GM21447 (cell line): Measurements from ENCODE around the gene ALPK3.

ENCODE experiments used
- ATAC-seq: cut with Tn5 transposase; IDR thresholded peaks from one replicate; pipeline ENCODE4 v1.9.1; 2021; ENCODE audit not compliant: unreplicated experiment

The ALPK3 gene

GRCh38 chr15:84889991-84890669, 73.0 kb downstream of the ALPK3 start:
- ATAC-seq = no peak

GRCh38 chr15:84890670-84891162, 73.6 kb downstream of the ALPK3 start:
- no peak for ATAC-seq

GRCh38 chr15:84891339-84891738, 74.2 kb downstream of the ALPK3 start:
- ATAC-seq = no peak

- no peak for ATAC-seq
These were observed 75.7 kb downstream of the ALPK3 start for GRCh38 chr15:84892786-84893307.

- no peak for ATAC-seq
These were observed 76.5 kb downstream of the ALPK3 start for GRCh38 chr15:84893607-84894006.

- ATAC-seq = no peak
These were observed 77.7 kb downstream of the ALPK3 start for GRCh38 chr15:84894736-84895425.

GRCh38 chr15:84898761-84899160, 81.6 kb downstream of the ALPK3 start:
- ATAC-seq = no peak

GRCh38 chr15:84899750-84900149, 82.6 kb downstream of the ALPK3 start:
- no peak for ATAC-seq

GRCh38 chr15:84901540-84901939, 84.4 kb downstream of the ALPK3 start:
- no peak for ATAC-seq

GRCh38 chr15:84903751-84904150, 86.6 kb downstream of the ALPK3 start:
- no peak for ATAC-seq

GRCh38 chr15:84904419-84904818, 87.3 kb downstream of the ALPK3 start:
- ATAC-seq = no peak

- ATAC-seq = no peak
These were observed 88.1 kb downstream of the ALPK3 start for GRCh38 chr15:84905016-84905916.

GRCh38 chr15:84907731-84908130, 90.6 kb downstream of the ALPK3 start:
- ATAC-seq = no peak

- ATAC-seq = no peak
These were observed 91.4 kb downstream of the ALPK3 start for GRCh38 chr15:84908564-84908963.

GRCh38 chr15:84909029-84909428, 91.9 kb downstream of the ALPK3 start:
- no peak for ATAC-seq

- no peak for ATAC-seq
These were observed 92.6 kb downstream of the ALPK3 start for GRCh38 chr15:84909782-84910181.

GRCh38 chr15:84910928-84911623, 93.9 kb downstream of the ALPK3 start:
- ATAC-seq = no peak

- no peak for ATAC-seq
These were observed 94.9 kb downstream of the ALPK3 start for GRCh38 chr15:84911879-84912660.

GRCh38 chr15:84913360-84913723, 96.2 kb downstream of the ALPK3 start:
- ATAC-seq = no peak

- ATAC-seq = no peak
These were observed 97.2 kb downstream of the ALPK3 start for GRCh38 chr15:84914351-84914750.
